HepG2 (cell line): ENCODE results near the gene PADI6. TPM values are rescaled to one million over a fixed set of nuclear protein-coding genes. Genes with fewer than 3 reads are reported as not detected.

Experiments
- ASH2L ChIP-seq: fragments of 300-600, 200-600 bp; sonication (generic); IDR thresholded peaks from 2 replicates; pipeline ENCODE4 v1.7.0; 2017; ENCODE audit warnings: low read depth, mild to moderate bottlenecking, moderate library complexity, mixed read lengths, low read length; ENCODE audit not compliant: insufficient read length
- CREM ChIP-seq, 2 experiments: sonication (generic) in 1 of 2; formaldehyde crosslinking in 1 of 2; IDR thresholded peaks; 2 replicates each; pipeline versions ENCODE4 v1.4.0 to v1.6.1; 2016 to 2020; ENCODE audit warnings: antibody characterized with exemption in 1 of 2, mild to moderate bottlenecking in 1 of 2, missing genetic modification reagents in 1 of 2
- DMAP1 ChIP-seq: IDR thresholded peaks from 2 replicates; pipeline ENCODE4 v1.6.1; 2016
- IRX3 ChIP-seq: sonication (generic); formaldehyde crosslinking; IDR thresholded peaks from 2 replicates; pipeline ENCODE4 v1.8.1; 2023; ENCODE audit warnings: mild to moderate bottlenecking, low read depth, missing genetic modification reagents, borderline replicate concordance
- KLF11 ChIP-seq: IDR thresholded peaks from 2 replicates; pipeline ENCODE4 v1.6.1; 2016; ENCODE audit warnings: missing compliant biosample characterization
- NCOA1 ChIP-seq: sonication (generic); formaldehyde crosslinking; IDR thresholded peaks from 2 replicates; pipeline ENCODE4 v1.9.0; 2021; ENCODE audit warnings: missing genetic modification reagents
- NR2F1 ChIP-seq, 2 experiments: fragments of 450-650 bp in 1 of 2; formaldehyde crosslinking in 1 of 2; IDR thresholded peaks; 2 replicates each; pipeline versions ENCODE4 v1.5.0 to v1.6.1; 2016 to 2020; ENCODE audit warnings: mild to moderate bottlenecking in 1 of 2, missing compliant biosample characterization in 1 of 2, missing genetic modification reagents in 1 of 2, moderate library complexity in 1 of 2
- NR2F6 ChIP-seq, 2 experiments: IDR thresholded peaks; 2 replicates each; pipeline ENCODE4 v1.6.1; 2016; ENCODE audit warnings: antibody characterized with exemption in 1 of 2, mild to moderate bottlenecking in 1 of 2
- PBX3 ChIP-seq: sonication (generic); formaldehyde crosslinking; IDR thresholded peaks from 2 replicates; pipeline ENCODE4 v1.8.1; 2023; ENCODE audit warnings: missing genetic modification reagents, inconsistent platforms, borderline replicate concordance
- RARG ChIP-seq: sonication (generic); formaldehyde crosslinking; IDR thresholded peaks from 2 replicates; pipeline ENCODE4 v1.4.0; 2020; ENCODE audit warnings: low read depth, mild to moderate bottlenecking, missing genetic modification reagents
- TBL1XR1 ChIP-seq: fragments of 150-350 bp; IDR thresholded peaks from 2 replicates; pipeline ENCODE4 v1.6.1; 2014; ENCODE audit warnings: borderline replicate concordance, low read length; ENCODE audit not compliant: partially characterized antibody
- ZBTB40 ChIP-seq, 2 experiments: fragments of 450-650 bp in 1 of 2; sonication (generic) in 1 of 2; formaldehyde crosslinking in 1 of 2; IDR thresholded peaks; 2 replicates each; pipeline versions ENCODE4 v1.6.1 to v1.8.0; 2016 to 2022; ENCODE audit warnings: antibody characterized with exemption in 1 of 2, mild to moderate bottlenecking in 1 of 2, missing genetic modification reagents in 1 of 2
- ZBTB43 ChIP-seq: sonication (generic); formaldehyde crosslinking; conservative IDR thresholded peaks from 2 replicates; pipeline ENCODE4 v1.4.0; 2020; ENCODE audit warnings: missing genetic modification reagents
- ZFP36L2 ChIP-seq: sonication (generic); formaldehyde crosslinking; IDR thresholded peaks from 2 replicates; pipeline ENCODE4 v1.4.0; 2020; ENCODE audit warnings: missing genetic modification reagents
- ZNF136 ChIP-seq: sonication (generic); formaldehyde crosslinking; IDR thresholded peaks from 2 replicates; pipeline ENCODE4 v1.8.1; 2022; ENCODE audit warnings: low read depth, mild to moderate bottlenecking, moderate library complexity, missing genetic modification reagents
- ZNF224 ChIP-seq: sonication (generic); formaldehyde crosslinking; IDR thresholded peaks from 2 replicates; pipeline ENCODE4 v1.5.0; 2020; ENCODE audit warnings: mild to moderate bottlenecking, missing genetic modification reagents
- ZNF367 ChIP-seq: sonication (generic); formaldehyde crosslinking; IDR thresholded peaks from 2 replicates; pipeline ENCODE4 v1.4.0; 2020; ENCODE audit warnings: missing genetic modification reagents, borderline replicate concordance
- ZNF790 ChIP-seq: sonication (generic); formaldehyde crosslinking; IDR thresholded peaks from 2 replicates; pipeline ENCODE4 v1.8.0; 2022; ENCODE audit warnings: missing genetic modification reagents, mild to moderate bottlenecking, borderline replicate concordance
- ZNF883 ChIP-seq: sonication (generic); formaldehyde crosslinking; IDR thresholded peaks from 2 replicates; pipeline ENCODE4 v1.5.1; 2020; ENCODE audit warnings: mild to moderate bottlenecking, missing genetic modification reagents; ENCODE audit errors: not compliant biosample characterization
- polyA plus RNA-seq, 8 experiments: library from polyadenylated mRNA; depleted of rRNA in 3 of 8; stranded (reverse) in 7 of 8; unstranded in 1 of 8; fragments of >200 nt; fragmentation: Illumina TruSeq in 4 of 8; extraction: Trizol in 4 of 8; gene quantifications; 2 replicates each; pipeline versions ENCODE4 v1.2.1 to v1.2.3, GENCODE V29; 2011 to 2016; ENCODE audit warnings: low read depth in 4 of 8, missing spikeins in 1 of 8, mixed read lengths in 1 of 8; ENCODE audit not compliant: insufficient read depth in 1 of 8
- total RNA-seq, 5 experiments: library from RNA; depleted of rRNA; stranded (reverse); fragments of >200 nt; fragmentation: Illumina TruSeq; extraction: Trizol; gene quantifications; 2 replicates each; pipeline ENCODE4 v1.2.3, GENCODE V29; 2016; ENCODE audit warnings: low read depth in 1 of 5

Gene PADI6
- total and polyA plus RNA-seq, 2 of the 13 experiments (the other 11 are each of a cell fraction or from before 2014, with no cell fraction given) = not detected

GRCh38 chr1:17432412-17432811 is 60.4 kb downstream of the PADI6 start (continued):
- no peak for TF ChIP-seq ZBTB40 (IDR thresholded peaks at IDR 0.05)
- TF ChIP-seq ZBTB40 (CRISPR knock-in tag; IDR thresholded peaks at IDR 0.05) = no peak
- no peak for TF ChIP-seq KLF11 (CRISPR knock-in tag)
- TF ChIP-seq ZNF367 = no peak
- TF ChIP-seq NR2F6 (IDR thresholded peaks at IDR 0.05) = peak; percentile 39; the same call in 1 of the 2 replicates
- TF ChIP-seq NR2F6 (CRISPR knock-in tag; IDR thresholded peaks at IDR 0.05) = peak; percentile 55; the same call in 1 of the 2 replicates
- TF ChIP-seq CREM (IDR thresholded peaks at IDR 0.05) = no peak
- no peak for TF ChIP-seq CREM (CRISPR knock-in tag; IDR thresholded peaks at IDR 0.05)
- TF ChIP-seq ZNF790 (CRISPR knock-in tag) = no peak
- TF ChIP-seq ASH2L = no peak
- TF ChIP-seq ZNF224 (CRISPR knock-in tag) = no peak
- peak in 1 of 2 experiments; percentile 56; a peak in 1 of 4 replicates for TF ChIP-seq NR2F1 (CRISPR knock-in tag; IDR thresholded peaks at IDR 0.05)
- no peak for TF ChIP-seq IRX3 (CRISPR knock-in tag)
- TF ChIP-seq ZNF136 (CRISPR knock-in tag) = no peak
- TF ChIP-seq NCOA1 (CRISPR knock-in tag) = no peak
- TF ChIP-seq DMAP1 = no peak
- TF ChIP-seq ZFP36L2 = no peak
- peak; percentile 91 for TF ChIP-seq TBL1XR1
- TF ChIP-seq PBX3 (CRISPR knock-in tag) = no peak
- no peak for TF ChIP-seq ZNF883 (CRISPR knock-in tag)
- TF ChIP-seq RARG (CRISPR knock-in tag) = no peak
- TF ChIP-seq ZBTB43 (CRISPR knock-in tag) = no peak
